ENCODE results near the gene KIF7.
A peak's percentile ranks its signal among the peaks of the same experiment; 100 is the strongest.

Gene KIF7

GRCh38 chr15:89664441-89665350 lies 9.4 kb upstream of the KIF7 start:
- Histone ChIP-seq H3K4me2 (ENCODE audit: low read length) (peak overlapping the region; percentile 69), H3K9me3 (ENCODE audit: insufficient read depth, low read length) (no peaks in the 10 kb centered on the region), H3K4me3 (ENCODE audit: low read length) (peak overlapping the region; percentile 77), H3K27ac (ENCODE audit: low read length) (no peak overlapping the region), H3K9ac (ENCODE audit: low read length) (peak overlapping the region; percentile 44; the same call in 1 of the 2 replicates), H3K79me2 (ENCODE audit: low read length) (no peaks in the 10 kb centered on the region), H3K27me3 (ENCODE audit: low read depth, low read length) (peaks cover 20% of the 10 kb centered on the region), H3K4me1 (ENCODE audit: low read length) (peaks cover 12% of the 10 kb centered on the region), H4K20me1 (ENCODE audit: insufficient read depth, low read length) (no peaks in the 10 kb centered on the region), H3K36me3 (replicated peaks; ENCODE audit: low read depth, low read length) (no peaks in the 10 kb centered on the region), H2AFZ (ENCODE audit: low read depth, low read length) (0 out of 2 replicates have a peak overlapping the region, but pooled peaks have one; percentile 8)
- TF ChIP-seq EZH2phosphoT487 (IDR thresholded peaks at IDR 0.05; ENCODE audit: low read depth) (no peak), CTCF (IDR thresholded peaks at IDR 0.05; ENCODE audit: low read depth, low read length) (no peak)

GRCh38 chr15:89662893-89663626 lies 7.8 kb upstream of the KIF7 start:
- no peak overlapping the region for H3K27ac ChIP-seq (ENCODE audit: low read length)
- TF ChIP-seq EZH2phosphoT487 (IDR thresholded peaks at IDR 0.05; ENCODE audit: low read depth) (no peak), CTCF (IDR thresholded peaks at IDR 0.05; ENCODE audit: low read depth, low read length) (no peak)
- no peak overlapping the region for H3K9ac ChIP-seq (ENCODE audit: low read length)
- H4K20me1 ChIP-seq (ENCODE audit: insufficient read depth, low read length): no peaks in the 10 kb centered on the region
- no peak overlapping the region for H3K4me3 ChIP-seq (ENCODE audit: low read length)
- H3K27me3 ChIP-seq (ENCODE audit: low read depth, low read length): peaks cover 20% of the 10 kb centered on the region
- H3K79me2 ChIP-seq (ENCODE audit: low read length): no peaks in the 10 kb centered on the region
- no peak overlapping the region for H2AFZ ChIP-seq (ENCODE audit: low read depth, low read length)
- H3K9me3 ChIP-seq (ENCODE audit: insufficient read depth, low read length): no peaks in the 10 kb centered on the region
- no peaks in the 10 kb centered on the region for H3K36me3 ChIP-seq (replicated peaks; ENCODE audit: low read depth, low read length)
- H3K4me2 ChIP-seq (ENCODE audit: low read length): no peak overlapping the region
- peaks cover 16% of the 10 kb centered on the region for H3K4me1 ChIP-seq (ENCODE audit: low read length)

GRCh38 chr15:89660556-89660955 lies 5.3 kb upstream of the KIF7 start:
- no peak overlapping the region for H3K4me3 ChIP-seq (ENCODE audit: low read length)
- peaks cover 15% of the 10 kb centered on the region for H3K4me1 ChIP-seq (ENCODE audit: low read length)
- H3K9me3 ChIP-seq (ENCODE audit: insufficient read depth, low read length): no peaks in the 10 kb centered on the region
- no peak overlapping the region for H3K9ac ChIP-seq (ENCODE audit: low read length)
- H2AFZ ChIP-seq (ENCODE audit: low read depth, low read length): no peak overlapping the region
- H3K27me3 ChIP-seq (ENCODE audit: low read depth, low read length): peaks cover 20% of the 10 kb centered on the region
- no peak for TF ChIP-seq CTCF (IDR thresholded peaks at IDR 0.05; ENCODE audit: low read depth, low read length)
- no peak for TF ChIP-seq EZH2phosphoT487 (IDR thresholded peaks at IDR 0.05; ENCODE audit: low read depth)
- no peaks in the 10 kb centered on the region for H3K79me2 ChIP-seq (ENCODE audit: low read length)
- no peak overlapping the region for H3K27ac ChIP-seq (ENCODE audit: low read length)
- H4K20me1 ChIP-seq (ENCODE audit: insufficient read depth, low read length): no peaks in the 10 kb centered on the region
- H3K4me2 ChIP-seq (ENCODE audit: low read length): no peak overlapping the region
- H3K36me3 ChIP-seq (replicated peaks; ENCODE audit: low read depth, low read length): no peaks in the 10 kb centered on the region

- no peak overlapping the region for H3K9ac ChIP-seq (ENCODE audit: low read length)
- H2AFZ ChIP-seq (ENCODE audit: low read depth, low read length): no peak overlapping the region
- TF ChIP-seq CTCF (IDR thresholded peaks at IDR 0.05; ENCODE audit: low read depth, low read length): no peak
- TF ChIP-seq EZH2phosphoT487 (IDR thresholded peaks at IDR 0.05; ENCODE audit: low read depth): no peak
- H3K27ac ChIP-seq (ENCODE audit: low read length): no peak overlapping the region
- peaks cover 11% of the 10 kb centered on the region for H3K4me1 ChIP-seq (ENCODE audit: low read length)
- peaks cover 12% of the 10 kb centered on the region for H3K27me3 ChIP-seq (ENCODE audit: low read depth, low read length)
- no peaks in the 10 kb centered on the region for H3K9me3 ChIP-seq (ENCODE audit: insufficient read depth, low read length)
- no peak overlapping the region for H3K4me2 ChIP-seq (ENCODE audit: low read length)
- H4K20me1 ChIP-seq (ENCODE audit: insufficient read depth, low read length): no peaks in the 10 kb centered on the region
- H3K79me2 ChIP-seq (ENCODE audit: low read length): no peaks in the 10 kb centered on the region
- no peaks in the 10 kb centered on the region for H3K36me3 ChIP-seq (replicated peaks; ENCODE audit: low read depth, low read length)
- H3K4me3 ChIP-seq (ENCODE audit: low read length): no peak overlapping the region
These were observed 4.0 kb upstream of the KIF7 start for GRCh38 chr15:89659295-89659694.
